Neutrophil (primary cell): ENCODE data around the gene PALM2AKAP2.
"Not testable (repeated sequence)": the region's sequence is repeated elsewhere in the genome, so short reads cannot be mapped to it uniquely, and the experiment has no call there.

Source experiments
- H3K27ac ChIP-seq: fragments of 200-600 bp; sonication (generic); 2 replicates; pipeline ENCODE4 v1.5.1; 2016; ENCODE audit warnings: mild to moderate bottlenecking, moderate library complexity
- H3K27me3 ChIP-seq: fragments of 200-600 bp; sonication (generic); 2 replicates; pipeline ENCODE4 v1.6.0; 2016; ENCODE audit warnings: mild to moderate bottlenecking
- H3K36me3 ChIP-seq: fragments of 200-600 bp; sonication (generic); 2 replicates; pipeline ENCODE4 v1.5.1; 2017
- H3K4me1 ChIP-seq, 2 experiments: fragments of 200-600 bp in 1 of 2; sonication (generic) in 1 of 2; 1 replicate in 1 of 2; 2 replicates in 1 of 2; pipeline versions ENCODE4 v1.5.1 to v1.6.1; 2013 to 2016; ENCODE audit warnings: low read depth in 1 of 2, low read length in 1 of 2, mild to moderate bottlenecking in 1 of 2, moderate library complexity in 1 of 2; ENCODE audit not compliant: control insufficient read depth in 1 of 2, insufficient read depth in 1 of 2
- H3K4me3 ChIP-seq, 2 experiments: fragments of 200-600 bp in 1 of 2; sonication (generic) in 1 of 2; 1 replicate in 1 of 2; 2 replicates in 1 of 2; pipeline ENCODE4 v1.5.1; 2013 to 2016; ENCODE audit warnings: low read depth in 1 of 2, low read length in 1 of 2, mild to moderate bottlenecking in 1 of 2, moderate library complexity in 1 of 2
- H3K9me3 ChIP-seq: fragments of 200-600 bp; sonication (generic); 2 replicates; pipeline ENCODE4 v1.5.1; 2016
- TF ChIP-seq, protein P1 (sequence below): fragments of 200-600 bp; sonication (generic); IDR thresholded peaks from 2 replicates; pipeline ENCODE4 v1.5.1; 2016; ENCODE audit warnings: antibody characterized with exemption

The PALM2AKAP2 gene

DNA sequence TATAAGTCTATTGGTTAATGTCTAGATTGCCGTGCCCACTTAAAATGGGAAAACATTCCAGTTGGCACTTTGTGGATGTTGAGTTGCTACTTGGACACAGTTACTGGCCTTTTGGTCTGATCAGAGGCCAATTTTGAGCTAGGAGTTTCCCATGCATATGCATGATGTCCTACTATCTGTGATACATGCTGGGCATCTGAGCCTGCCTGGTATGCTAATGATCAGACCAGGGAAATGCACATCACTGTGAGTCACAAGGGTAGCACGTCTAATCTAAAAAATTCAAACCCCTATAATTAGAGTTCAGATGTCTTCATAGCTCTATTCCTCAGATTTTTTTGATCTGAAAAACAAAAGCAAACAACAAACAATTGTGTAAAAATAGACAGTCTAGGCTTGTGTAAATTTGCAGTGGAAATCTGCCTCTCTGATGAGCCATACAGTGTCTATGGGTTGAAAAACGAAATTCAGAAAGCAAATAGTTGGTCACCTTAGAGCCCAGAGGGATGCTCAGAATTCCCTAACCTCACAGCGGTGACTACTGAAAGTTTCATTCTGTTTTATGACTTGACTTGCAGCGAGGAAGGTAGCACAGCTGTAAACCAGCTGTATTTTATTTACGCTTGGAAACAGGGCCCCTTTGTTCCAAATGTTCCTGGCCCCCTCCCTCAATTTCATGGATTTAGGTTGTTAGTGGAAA, 37.3 kb downstream of the PALM2AKAP2 start:
- TF ChIP-seq, protein P1, sequence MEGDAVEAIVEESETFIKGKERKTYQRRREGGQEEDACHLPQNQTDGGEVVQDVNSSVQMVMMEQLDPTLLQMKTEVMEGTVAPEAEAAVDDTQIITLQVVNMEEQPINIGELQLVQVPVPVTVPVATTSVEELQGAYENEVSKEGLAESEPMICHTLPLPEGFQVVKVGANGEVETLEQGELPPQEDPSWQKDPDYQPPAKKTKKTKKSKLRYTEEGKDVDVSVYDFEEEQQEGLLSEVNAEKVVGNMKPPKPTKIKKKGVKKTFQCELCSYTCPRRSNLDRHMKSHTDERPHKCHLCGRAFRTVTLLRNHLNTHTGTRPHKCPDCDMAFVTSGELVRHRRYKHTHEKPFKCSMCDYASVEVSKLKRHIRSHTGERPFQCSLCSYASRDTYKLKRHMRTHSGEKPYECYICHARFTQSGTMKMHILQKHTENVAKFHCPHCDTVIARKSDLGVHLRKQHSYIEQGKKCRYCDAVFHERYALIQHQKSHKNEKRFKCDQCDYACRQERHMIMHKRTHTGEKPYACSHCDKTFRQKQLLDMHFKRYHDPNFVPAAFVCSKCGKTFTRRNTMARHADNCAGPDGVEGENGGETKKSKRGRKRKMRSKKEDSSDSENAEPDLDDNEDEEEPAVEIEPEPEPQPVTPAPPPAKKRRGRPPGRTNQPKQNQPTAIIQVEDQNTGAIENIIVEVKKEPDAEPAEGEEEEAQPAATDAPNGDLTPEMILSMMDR, result no peak
- H3K4me3 ChIP-seq, result no peak overlapping the region
- no peak overlapping the region for H3K27ac ChIP-seq
- no peaks in the 10 kb centered on the region for H3K4me1 ChIP-seq
- H3K27me3 ChIP-seq, result peaks cover 31% of the 10 kb centered on the region
- no peaks in the 10 kb centered on the region for H3K36me3 ChIP-seq
- no peaks in the 10 kb centered on the region for H3K9me3 ChIP-seq

DNA sequence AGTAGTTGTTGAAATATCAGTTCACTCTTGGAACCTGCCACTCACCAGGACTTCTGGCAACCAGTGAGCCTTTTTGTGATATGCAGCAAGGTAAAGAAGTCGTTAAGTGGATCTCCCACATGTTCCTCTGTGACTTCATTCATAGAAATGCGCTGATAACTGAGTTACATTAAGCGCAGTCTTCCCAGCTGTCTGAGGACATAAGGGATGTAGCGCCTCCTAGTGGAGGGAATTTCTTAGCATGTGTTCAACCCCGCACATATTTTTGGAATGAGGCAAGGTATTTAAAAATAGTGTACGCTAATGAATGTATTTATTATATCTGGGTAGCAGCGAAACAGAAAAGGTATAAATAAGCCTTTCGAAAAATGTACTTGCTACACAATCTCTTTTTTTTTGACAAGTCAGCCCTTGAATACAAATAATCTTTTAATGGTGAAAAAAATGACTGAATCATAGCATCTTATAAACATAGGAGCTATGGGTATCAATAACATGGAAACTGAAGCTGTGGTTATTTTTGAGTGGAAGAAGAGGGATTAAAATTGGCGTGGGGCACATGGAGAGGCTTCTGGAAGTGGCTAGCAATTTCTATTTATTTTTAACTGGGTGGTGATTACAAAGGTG, 38.0 kb downstream of the PALM2AKAP2 start:
- H3K9me3 ChIP-seq, result no peaks in the 10 kb centered on the region
- no peak overlapping the region for H3K27ac ChIP-seq
- TF ChIP-seq, protein P1, result peak; percentile 25
- no peak overlapping the region for H3K4me3 ChIP-seq
- peaks cover 31% of the 10 kb centered on the region for H3K27me3 ChIP-seq
- no peaks in the 10 kb centered on the region for H3K36me3 ChIP-seq
- H3K4me1 ChIP-seq, result no peaks in the 10 kb centered on the region

DNA sequence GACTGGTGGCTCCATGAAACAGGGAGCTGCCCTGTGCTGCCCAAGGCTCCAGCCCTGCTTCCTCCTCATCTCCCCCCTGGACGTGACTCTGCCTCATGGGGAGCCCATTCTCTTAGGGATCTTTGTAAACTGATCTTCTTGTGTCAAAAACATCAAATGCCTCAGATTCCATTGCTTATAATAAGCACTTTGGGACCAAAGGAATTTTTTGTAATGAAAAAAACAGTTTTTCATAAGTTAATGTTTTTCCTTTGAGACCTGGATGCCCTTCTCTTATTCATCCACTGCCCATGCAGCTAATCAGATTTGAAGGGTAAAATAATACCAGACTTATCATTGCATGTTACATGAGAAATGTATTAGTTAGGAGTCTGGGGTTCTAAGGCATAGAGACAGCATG, 41.7 kb downstream of the PALM2AKAP2 start:
- H3K4me3 ChIP-seq, result no peak overlapping the region
- H3K36me3 ChIP-seq, result no peaks in the 10 kb centered on the region
- no peaks in the 10 kb centered on the region for H3K4me1 ChIP-seq
- TF ChIP-seq, protein P1, result no peak
- H3K27ac ChIP-seq, result no peak overlapping the region
- peaks cover 31% of the 10 kb centered on the region for H3K27me3 ChIP-seq
- no peaks in the 10 kb centered on the region for H3K9me3 ChIP-seq

DNA sequence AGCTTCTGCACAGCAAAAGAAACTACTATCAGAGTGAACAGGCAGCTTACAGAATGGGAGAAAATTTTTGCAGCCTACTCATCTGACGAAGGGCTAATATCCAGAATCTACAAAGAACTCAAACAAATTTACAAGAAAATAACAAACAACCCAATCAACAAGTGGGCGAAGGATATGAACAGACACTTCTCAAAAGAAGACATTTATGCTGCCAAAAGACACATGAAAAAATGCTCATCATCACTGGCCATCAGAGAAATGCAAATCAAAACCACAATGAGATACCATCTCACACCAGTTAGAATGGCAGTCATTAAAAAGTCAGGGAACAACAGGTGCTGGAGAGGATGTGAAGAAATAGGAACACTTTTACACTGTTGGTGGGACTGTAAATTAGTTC, 45.4 kb downstream of the PALM2AKAP2 start:
- H3K27me3 ChIP-seq, result peaks cover 30% of the 10 kb centered on the region
- H3K4me3 ChIP-seq, H3K4me1 ChIP-seq, H3K27ac ChIP-seq, H3K9me3 ChIP-seq, H3K36me3 ChIP-seq: not testable (repeated sequence)

DNA sequence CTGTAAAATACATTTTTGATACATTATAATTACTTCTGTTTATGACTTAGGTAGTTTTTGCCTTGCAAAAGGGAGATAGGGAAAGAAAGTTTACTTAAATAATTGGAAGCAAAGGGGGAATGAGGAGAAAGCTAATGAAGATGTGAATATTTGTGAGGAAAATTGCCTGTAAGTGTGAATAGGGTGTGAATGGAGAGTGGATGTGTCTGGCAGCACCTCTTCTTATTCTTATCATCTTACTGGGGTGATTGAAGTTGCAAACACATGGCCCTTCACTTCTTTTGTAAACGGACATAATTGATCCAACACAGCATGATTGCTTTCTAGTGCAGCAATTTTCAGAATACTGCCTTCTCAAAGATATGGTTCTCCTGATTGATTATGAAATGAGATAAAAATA, 46.6 kb downstream of the PALM2AKAP2 start:
- H3K36me3 ChIP-seq, result no peaks in the 10 kb centered on the region

DNA sequence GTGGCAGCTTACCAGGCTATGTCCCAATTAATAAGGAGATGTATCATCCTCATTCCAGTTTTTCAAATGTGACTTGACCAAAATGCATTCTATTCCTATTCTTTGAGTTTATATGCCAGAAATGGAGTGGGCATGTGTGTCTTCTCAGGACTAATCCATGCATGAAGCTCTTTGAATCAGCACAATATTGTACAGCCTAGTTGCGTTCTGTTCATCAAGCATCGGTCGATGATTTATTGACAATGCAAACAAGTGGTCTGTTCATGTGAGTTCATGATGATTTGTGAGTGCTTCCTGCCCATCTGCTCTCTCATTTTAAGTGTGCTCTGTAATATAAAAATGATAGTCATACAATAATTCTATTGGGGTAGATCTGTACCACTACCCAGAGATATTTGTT, 48.3 kb downstream of the PALM2AKAP2 start:
- no peaks in the 10 kb centered on the region for H3K9me3 ChIP-seq
- peaks cover 28% of the 10 kb centered on the region for H3K27me3 ChIP-seq
- H3K27ac ChIP-seq, result no peak overlapping the region
- no peak overlapping the region for H3K4me3 ChIP-seq
- no peaks in the 10 kb centered on the region for H3K4me1 ChIP-seq
- no peaks in the 10 kb centered on the region for H3K36me3 ChIP-seq
- TF ChIP-seq, protein P1, result no peak

More for the DNA sequence above, 46.6 kb downstream of the PALM2AKAP2 start:
- Histone ChIP-seq H3K27me3 (peaks cover 28% of the 10 kb centered on the region), H3K4me3 (no peak overlapping the region), H3K9me3 (no peaks in the 10 kb centered on the region), H3K4me1 (no peaks in the 10 kb centered on the region), H3K27ac (no peak overlapping the region)
- TF ChIP-seq, protein P1, result no peak
